HG02623 (cell line): ENCODE measurements around the gene FAM120A.

ENCODE experiments used
- ATAC-seq: cut with Tn5 transposase; IDR thresholded peaks from one replicate; pipeline ENCODE4 v1.9.1; 2021; ENCODE audit warnings: moderate library complexity; ENCODE audit not compliant: unreplicated experiment

FAM120A gene

DNA sequence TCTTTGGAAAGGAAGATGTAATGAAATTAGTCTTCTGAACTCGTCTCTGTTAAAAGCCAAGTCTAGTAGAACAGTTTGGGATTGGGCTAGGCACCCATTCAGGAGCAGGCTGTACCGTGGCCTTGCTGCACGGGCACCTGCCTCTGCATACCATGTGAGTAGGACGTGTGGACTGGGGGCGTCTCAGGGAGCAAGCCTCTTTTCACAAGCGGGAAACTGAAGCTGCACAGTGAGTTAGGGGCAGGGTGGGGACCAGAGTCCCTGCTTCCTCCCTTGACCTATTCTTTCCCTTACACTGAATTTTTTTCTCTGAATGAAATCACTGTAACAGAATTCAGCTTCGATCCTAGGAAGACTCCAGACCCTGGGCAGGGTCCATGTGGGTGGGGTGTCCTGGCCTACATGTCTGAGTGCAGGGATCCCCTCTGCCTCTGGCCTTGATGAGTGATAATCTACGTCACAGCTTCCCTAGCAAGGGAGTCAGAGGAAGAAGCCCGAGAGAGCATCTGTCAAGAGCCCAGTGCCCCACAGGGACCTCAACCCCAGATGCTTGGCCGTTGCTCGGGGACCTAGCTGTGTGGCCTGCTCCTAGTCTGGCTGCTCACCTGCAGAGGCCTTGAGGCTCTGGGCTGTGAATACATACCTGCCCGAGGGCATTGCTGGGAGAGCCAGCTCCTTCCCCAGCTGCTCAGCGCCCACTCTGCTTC, 140.0 kb downstream of the FAM120A start:
- no peak for ATAC-seq

DNA sequence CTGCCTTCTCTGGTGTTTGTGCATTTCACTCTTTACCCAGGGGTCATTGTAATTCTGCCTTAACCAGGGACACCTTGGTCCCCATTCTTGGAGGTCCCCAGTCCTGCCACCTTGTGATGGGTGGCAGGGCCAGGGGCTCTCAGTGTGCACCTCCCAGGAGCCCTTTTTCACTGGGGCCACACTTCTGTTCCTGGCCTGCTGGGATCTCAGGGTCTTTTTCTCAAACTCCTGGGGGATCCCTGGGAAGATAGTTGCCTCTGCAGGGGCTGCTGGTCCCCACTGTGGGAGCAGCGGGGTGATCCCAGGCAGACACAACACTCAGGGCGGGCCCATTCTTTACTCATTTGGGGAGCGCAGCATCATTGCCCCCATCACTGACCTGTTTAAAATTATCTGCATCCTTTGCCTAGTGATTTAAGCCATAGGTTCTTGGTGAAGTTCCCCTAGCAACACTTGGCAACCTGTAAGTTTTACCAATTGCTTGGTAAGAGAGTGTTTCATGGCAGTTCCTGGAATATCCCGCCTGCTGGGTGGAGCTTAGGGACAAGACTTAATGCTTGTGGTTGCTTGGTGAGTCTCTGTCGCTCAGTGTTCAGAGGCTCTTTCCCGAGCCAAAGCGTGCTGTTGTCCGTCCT, 140.6 kb downstream of the FAM120A start:
- ATAC-seq = no peak

DNA sequence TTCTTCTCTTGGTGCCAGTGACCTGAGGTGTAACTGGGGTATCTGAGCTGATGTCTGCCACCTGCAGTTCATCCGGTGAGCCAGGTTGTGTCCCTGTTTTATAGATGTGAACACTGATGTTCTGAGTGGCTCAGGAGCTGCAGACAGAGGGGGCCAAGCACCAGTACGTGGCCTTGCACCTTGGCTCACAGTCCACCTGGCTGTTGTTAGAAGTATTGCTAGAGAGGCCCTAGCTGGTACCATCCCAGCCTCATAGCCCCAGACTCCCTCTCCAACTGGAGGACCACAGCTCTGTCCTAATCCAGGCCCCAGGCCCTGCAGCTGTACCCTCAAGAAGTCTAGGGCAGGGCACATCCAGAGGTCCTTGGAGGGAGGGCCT, 141.1 kb downstream of the FAM120A start:
- ATAC-seq = no peak

DNA sequence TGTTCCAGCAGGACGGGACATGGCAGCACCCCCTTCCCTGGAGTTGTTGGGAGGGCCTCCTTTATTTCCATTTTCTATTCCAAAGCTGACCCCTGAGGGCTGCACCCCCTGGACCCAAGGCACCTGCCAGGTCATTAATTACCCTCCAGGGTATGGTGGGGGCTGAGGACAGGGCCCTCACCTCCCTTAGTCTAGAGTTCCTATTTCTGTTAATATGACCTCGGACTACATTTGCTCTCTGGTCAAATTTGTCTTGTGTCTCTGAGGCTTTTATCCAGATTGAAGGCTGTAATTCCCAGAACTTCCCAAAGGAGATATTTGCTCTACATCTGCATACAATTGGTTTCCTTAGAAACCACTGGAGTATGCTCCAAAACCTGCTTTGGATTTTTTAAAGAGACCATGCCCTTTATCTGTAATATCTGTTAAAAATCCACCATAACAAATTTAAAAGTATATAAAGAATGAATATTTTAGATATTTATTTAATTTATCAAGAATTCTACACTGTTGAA, 141.7 kb downstream of the FAM120A start:
- no peak for ATAC-seq

DNA sequence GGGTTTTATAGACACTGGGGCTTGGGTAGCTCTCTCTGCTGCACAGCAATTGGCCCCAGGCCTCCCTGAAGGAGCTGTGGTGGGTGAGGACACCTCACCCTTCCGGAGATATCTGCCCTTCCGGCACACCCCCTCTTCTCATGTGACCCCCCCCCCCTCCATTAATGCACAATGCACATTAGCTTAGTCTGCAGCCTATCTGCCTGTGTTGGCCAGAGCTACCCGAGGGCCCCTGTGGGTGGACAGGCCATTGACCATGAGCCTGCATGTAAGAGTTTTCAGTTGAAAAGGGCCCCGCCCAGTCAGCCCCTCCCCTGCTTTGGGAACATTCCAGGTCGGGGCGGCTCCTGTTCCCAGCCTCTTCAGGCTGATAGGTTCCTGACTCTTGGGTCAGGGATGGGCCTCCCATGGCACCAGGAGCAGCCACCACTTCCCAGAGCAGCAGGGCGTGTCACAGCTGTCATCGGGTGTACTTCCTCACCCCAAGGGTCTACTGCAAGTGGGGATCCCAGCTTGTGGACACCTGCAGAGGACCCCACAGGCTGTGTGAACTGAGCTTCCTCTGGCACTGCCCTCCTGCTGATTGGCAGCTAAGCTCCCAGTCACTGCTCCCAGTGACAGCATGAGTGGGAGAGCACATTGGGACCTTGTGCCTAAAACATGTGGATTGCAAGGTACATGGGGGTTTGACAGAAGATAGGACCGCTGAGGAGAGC, 142.7 kb downstream of the FAM120A start:
- ATAC-seq = no peak

DNA sequence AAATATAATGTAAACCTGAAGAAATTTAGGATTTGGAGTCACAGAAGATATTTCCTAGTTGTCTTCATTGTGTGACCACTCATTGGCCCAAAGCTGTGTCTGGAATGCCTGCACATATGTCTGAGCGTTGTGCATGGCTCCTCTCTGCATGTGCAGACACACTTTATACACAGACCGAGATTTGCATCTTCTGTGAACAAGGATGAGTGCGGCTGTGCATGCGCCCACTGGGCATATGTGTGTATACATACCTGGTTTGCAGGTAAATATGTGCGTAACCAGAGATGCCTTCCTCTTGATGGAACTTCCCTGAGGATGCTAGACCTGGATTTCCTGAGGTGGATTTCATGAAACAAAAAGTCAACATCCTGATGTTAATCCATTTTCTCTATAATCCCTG, 144.0 kb downstream of the FAM120A start:
- no peak for ATAC-seq

DNA sequence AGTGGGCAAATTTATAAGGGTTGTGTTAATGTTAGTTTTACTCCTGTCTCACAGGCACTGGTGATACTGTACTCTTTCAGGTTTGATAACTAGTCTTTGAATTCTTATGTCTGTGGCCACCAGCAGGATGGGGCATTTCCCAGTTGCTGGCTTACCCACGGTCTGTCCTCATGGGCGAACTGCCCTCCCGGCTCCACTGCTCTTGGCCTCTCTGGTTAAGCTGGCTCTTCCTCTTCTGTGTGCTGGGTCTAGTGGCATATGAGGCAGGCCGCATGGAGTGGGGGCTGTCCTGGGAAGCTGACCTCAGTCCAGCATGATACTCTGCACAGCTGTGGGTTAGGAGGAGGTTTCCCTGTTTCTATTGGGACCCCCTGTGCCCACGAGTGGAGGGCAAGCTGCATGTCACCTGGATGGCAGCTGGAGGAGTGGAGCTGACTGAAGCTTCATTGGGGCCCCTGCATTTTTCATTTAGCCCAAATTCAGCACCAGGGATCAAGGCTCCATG, 144.4 kb downstream of the FAM120A start:
- no peak for ATAC-seq

DNA sequence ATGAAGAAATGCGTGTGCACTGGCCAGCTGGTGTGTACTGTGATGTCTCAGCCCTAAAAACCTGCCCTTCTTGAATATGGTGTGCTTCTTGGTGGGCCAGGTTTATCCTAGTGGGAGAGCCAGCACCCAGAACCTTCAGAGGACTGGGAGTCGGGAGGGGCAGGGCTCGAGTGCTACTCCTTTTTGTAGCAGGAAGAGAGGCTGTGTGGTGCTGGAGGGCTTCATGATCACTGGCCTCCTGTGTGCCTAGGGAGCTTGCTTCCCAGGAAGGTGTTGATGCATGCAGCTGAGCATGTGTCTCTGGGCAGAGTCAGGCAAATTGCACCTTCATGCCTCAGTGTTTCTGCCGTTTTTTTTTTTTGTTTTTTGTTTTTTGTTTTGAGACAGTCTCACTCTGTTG, 144.9 kb downstream of the FAM120A start:
- no peak for ATAC-seq

DNA sequence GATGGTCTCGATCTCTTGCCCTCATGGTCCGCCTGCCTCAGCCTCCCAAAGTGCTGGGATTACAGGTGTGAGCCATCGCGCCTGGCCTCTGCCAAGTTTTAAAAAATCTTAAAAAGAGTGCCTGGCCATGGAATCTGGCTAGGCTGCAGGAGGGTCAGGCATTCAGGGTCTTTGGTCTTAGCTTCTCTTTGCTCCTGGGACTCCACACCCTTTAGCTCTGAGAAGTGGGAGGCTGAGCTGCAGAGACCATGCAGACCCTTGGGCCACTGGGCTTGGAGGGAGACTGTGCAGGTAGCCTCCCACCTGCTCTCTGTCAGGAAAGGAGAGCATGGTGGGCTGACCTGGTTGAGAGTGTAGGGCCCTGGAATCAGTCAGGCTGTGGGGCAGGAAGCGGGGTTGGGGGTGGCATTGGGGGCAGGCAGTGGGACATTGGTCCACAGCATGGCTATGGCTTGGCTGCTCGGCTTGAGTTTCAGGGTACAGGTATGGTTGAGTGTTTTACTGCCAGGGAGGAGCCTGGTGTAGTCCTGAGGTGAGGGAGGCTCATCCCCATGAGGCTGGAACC, 145.7 kb downstream of the FAM120A start:
- no peak for ATAC-seq

DNA sequence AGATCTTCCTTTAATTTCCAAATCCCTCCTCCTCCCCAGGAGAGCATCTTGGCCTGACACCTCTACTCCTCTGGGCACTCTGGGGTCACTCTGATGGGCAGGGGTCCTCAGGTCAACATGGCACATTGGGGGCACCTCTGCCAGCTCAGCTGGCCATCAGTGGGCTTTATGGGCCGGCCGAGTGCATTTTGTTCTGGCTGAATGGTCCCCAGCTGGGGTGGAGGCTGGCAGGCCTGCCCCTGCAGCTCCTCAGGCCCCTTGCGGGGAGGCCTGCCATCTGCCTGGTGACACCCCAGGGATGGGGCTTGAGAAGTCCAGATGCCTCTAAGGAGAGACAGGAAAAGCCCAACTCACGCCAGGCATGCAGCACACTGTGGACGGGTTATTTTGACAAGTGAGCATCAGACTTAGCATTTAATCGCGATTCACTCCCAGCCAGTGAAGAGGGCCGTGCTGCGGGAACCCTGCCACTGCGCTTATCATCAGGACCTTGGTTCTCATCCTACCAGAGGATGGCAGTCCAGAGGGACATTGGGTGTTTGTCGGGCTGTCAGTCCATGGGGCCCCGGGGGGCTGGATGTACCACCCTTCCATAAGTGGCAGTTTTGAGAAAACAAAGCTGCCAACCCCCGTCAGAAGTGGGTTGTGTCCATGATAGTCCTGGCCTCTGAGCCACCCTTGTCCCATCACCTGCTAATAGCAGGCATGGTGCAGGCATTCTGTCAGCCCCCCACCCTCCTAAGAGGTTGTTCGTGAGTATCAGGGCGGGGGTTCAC, 146.6 kb downstream of the FAM120A start:
- ATAC-seq = no peak

DNA sequence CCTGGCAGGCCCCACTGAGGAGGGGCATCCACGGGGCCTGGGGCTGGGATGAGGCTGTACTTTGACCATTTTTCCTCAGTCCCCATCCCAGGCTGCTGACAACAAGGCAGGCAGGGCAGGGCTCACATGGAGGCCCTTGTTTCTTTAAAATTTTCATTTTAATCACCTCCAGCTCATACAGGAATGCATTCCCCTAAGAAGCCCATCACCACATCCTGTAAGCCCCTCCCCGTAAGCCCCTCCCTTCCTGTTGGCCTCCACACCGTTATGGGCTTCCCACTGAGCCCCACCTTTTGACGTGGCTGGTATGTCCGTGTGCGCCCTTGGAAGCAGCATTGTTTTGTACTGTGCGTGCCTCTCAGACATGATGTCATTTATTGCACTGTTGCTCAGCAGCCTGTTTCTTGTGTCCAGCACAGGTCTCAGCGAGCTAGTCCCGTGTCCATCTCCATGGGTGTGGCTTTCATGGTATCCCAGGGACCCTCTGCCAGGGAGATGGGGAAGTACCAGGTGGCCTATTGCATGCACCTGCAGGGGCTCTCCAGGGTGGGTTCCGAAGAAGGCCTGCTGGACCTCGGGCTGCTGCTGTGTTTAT, 147.3 kb downstream of the FAM120A start:
- no peak for ATAC-seq

DNA sequence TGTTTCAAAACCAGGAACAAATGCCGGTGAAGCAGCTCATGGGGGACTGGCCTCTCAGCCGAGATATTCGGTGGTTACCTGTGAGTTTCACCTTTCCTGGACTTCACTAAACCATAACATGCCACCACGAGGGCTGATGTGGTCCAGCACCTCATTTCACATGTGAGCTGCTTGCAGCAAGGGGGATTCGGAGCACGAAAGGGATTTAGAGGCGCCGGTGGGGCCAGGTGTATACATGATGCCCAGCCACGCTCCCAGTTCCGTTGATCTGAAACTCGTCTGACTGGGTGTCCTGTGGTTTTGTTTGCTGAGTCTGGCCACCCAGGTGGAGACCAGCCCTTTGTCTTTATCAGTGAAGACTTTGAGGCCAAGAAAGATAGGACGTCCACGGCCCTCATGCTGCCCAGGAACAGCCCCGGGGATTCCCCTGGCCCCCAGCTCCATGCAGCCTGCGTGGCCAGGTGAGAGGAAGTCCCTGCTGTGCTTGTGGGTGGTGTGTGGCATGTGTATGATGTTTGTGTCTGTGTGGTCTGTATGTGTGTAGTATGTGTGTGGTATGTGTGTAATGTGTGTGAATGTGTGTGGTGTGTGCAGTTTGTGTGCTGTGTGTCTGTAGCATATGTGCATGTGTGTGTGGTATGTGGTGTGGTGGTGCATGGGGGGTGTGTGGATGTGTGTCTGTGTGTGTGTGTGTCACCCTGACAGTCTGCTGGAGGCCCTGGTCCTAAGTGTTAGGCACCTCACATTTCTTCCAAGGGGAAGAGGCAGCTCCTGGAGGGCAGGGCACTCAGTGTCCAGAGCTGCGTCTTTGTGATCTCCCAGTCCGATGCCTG, 148.3 kb downstream of the FAM120A start:
- no peak for ATAC-seq

DNA sequence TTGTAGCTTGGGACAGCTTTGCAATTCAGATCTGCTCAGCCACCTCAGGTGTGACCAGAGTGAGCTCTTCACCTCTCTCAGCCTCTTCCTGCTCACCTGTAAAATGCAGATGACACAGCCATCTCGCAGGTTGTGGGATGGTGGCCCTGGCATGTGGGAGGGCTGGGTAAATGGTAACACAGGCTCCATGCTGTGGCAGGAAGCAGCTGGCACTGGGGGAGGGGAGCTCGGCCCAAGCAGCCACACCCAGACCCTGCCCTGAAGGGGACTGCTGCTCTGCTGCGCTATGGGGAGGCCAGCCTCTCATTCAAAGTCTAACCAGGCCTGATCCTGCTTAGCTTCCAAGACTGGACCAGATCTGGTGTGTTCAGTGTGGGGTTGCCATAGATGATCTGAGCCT, 149.0 kb downstream of the FAM120A start:
- no peak for ATAC-seq

DNA sequence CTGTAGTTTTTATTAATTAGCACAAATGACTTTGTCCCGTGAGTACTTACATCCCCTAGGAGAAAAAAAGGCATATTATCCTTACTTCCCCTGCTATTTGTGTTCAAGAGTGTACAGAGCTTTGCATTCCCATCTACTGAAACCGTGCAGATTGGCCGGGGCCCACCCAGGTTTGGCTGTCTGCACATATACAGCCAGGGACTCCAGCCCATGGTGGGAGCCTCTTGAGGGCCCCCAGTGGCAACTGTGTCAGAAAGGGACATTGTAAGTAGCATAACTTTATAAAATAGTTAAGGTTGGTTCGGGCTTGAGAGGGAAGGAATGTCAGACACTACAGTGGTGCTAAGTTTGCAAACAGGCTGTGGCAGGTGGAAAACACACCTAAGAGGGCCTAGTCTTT, 149.6 kb downstream of the FAM120A start:
- no peak for ATAC-seq

DNA sequence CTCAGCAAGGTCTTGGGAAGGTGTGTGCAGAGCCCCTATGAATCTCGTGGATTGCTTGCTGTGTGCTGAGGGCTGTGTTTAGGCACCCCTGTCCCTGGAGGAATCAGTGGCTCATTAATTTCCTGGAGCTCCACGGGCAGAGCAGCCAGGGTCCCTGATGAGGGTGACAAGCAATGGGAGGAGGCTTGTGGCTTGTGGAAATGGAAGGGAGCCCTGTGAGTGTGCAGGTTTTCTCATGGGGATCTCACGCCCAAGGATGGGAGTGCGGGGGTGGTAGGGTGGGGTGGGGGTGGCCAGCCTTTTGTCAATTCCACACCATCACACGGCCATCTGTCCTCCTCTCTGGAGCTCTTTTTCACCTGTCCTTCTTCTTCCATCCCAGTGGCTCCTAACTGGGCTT, 150.2 kb downstream of the FAM120A start:
- ATAC-seq = no peak

DNA sequence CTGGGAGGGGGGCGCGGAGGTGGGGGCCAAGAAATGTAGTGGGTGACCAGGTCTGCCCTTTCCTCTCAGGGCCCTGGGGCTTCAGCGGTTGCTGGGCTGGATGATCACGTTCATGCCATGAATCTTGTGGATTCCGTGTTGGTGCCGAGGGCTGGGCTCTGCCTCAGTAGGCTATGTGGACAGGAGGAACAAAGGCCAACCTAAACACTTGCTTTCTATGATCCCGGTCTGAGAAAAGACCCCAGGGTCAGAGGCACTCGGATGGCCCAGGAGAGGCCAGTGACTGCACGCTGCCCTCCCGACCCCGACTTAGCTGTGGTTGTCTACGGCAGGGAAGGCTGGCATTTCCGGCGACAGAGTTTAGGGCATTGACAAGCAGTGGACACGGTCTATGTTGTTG, 151.5 kb downstream of the FAM120A start:
- no peak for ATAC-seq

DNA sequence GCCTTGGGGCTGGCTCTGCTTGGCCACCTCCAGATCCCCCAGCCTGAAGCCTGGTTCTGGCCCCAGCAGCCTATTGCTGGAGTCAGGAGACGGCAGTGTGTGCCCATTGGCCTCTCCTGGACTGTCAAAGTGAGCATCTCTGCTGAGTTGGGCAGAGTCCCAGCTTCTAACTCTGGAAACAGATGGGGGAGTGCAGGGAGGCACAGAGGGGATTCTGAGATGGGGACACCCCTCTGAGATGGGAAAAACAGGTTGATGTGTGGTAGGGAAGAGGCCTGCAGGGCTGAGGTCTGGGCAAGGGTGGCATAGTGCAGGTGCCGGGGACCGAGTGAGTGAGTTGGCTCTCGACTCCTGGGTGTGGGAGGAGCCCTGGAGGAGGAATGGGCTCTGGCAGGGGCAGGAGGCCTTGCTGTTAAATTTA, 152.4 kb downstream of the FAM120A start:
- no peak for ATAC-seq

DNA sequence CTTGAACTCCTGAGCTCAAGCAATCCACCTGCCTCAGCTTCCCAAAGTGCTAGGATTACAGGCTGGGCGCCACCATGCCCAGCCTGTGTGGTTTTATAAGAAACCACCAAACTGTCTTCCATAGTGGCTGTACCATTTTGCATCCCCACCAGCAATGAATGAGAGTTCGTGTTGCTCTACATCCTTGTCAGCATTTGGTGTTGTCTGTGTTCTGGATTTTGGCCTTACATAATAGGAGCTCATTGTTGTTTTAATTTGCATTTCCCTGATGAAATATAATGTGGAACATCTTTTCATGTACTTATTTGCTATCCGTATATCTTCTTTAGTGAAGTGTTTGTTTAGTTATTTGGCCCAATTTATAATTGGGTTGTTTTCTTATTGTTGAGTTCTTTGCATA, 154.7 kb downstream of the FAM120A start:
- no peak for ATAC-seq

DNA sequence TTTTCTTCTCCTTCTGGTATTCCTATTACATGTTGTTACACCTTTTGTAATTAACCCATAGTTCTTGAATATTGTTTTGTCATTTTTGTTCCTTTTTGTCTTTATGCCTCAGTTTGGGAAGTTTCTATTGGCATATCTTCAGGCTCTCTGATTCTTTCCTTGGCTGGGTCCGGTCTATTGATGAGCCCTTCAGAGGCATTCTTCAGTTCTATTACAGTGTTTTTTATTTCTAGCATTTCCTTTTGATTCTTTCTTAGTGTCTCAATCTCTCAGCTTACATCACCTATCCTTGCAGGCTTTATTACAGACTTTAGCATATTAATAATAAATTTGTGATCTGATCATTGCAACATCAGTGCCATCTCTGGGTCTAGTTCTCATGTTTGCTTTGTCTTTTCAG, 158.7 kb downstream of the FAM120A start:
- ATAC-seq = no peak
